ENCODE measurements around the gene DNAJB2.
A peak's percentile ranks its signal among the peaks of the same experiment; 100 is the strongest.
"Not testable (repeated sequence)": the region's sequence is repeated elsewhere in the genome, so short reads cannot be mapped to it uniquely, and the experiment has no call there.

DNAJB2 gene

GRCh38 chr2:219286436-219287115, 7.4 kb downstream of the DNAJB2 start:
- no peak for DNase-seq

- not testable (repeated sequence) for DNase-seq
Measured at GRCh38 chr2:219287116-219287440, 7.9 kb downstream of the DNAJB2 start.

DNA sequence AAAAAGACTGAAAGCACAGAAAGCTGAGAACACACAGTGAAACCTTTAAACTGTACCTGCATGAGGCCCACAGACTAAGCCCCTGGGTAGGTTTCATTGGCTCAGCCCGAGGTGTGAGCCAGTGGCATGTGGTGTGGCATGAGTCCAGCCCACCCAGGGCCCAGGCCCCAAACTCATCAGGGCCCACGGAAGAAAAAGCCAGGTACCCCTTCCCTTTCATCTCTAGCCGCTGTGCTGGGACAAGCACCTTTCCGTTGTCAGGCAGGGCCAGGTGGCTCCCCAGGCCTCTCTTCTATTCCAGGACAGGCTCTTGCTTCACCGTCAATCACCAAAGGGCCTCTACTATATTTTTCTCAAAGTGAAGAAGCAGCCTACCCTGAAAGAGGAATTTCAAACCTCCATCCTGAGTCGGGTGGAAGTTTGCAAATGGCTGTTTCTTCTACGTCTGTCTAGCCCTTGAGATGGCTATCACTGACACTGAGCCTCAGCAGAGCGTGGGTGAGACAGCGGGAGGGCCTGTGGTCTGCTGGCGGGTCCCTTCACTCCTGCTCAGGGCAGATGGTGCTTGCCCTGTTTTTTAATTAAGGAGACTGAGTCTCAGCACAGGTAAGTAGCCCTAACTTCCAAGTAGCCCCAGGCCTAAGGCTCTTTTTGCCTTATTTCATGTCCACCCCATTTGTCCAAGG, 8.6 kb downstream of the DNAJB2 start:
- no peak for DNase-seq

- DNase-seq, result no peak
Measured at GRCh38 chr2:219289195-219289536, 10.0 kb downstream of the DNAJB2 start.

DNA sequence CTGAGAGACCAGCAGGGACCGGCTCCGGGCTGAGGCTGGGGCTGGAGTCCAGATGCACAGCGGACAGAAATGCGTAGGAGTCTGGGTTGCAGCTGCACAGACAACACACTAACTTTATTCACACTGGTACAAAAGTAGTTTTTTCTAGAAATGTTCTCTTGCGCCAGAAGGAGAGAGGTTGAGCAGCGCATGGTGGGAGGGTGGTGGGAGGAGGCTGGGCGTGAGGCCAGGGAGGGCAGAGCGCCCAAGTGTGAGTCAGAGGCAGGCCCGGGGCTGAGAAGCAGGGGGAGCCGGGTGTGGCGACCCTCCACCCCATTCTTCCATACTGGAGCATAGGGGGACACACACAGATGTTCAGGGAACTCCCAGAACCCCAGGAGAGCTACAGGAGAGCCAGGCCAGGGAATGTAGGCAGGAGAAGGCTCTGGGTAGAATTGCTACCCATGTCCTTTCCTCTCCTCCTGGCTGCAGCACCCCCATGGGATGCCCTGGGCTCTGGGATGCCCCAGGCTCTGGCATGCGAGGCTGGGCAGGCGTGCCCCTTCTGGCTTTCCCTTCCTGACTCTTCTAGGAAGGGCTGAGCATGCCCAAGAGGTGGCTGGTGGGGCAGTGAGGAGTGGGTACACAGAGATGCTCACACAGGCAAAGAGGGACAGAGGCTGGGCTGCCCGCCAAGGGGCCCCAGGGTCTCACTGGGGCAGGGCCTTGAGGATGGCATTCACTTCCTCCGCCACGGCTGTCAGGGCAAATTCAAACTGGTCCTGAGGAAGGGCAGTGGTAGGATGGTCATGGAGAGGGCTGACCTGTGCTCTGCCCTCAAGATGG, 10.6 kb downstream of the DNAJB2 start:
- peak; percentile 87 for DNase-seq

- DNase-seq, result no peak
Measured at GRCh38 chr2:219290381-219291171, 11.4 kb downstream of the DNAJB2 start.

DNA sequence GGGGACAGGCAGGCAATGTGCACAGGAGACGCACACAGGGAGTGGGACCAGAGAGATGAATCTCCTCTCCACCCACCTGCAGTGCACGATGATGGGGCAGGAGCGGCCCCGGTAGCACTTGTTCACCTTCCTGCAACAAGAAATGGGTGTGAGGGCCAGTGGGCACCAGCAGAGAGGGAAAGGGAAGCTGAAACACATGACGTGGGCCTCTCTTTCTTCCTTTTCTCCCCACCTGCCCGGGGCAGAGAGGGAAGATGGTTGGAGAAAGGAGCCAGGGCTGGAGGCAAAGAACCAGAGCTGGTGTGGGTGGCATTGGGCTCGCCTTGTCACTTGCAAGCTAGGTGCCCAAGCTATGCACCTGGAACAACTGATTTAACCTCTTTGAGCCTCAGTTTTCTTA, 12.2 kb downstream of the DNAJB2 start:
- DNase-seq, result no peak

DNA sequence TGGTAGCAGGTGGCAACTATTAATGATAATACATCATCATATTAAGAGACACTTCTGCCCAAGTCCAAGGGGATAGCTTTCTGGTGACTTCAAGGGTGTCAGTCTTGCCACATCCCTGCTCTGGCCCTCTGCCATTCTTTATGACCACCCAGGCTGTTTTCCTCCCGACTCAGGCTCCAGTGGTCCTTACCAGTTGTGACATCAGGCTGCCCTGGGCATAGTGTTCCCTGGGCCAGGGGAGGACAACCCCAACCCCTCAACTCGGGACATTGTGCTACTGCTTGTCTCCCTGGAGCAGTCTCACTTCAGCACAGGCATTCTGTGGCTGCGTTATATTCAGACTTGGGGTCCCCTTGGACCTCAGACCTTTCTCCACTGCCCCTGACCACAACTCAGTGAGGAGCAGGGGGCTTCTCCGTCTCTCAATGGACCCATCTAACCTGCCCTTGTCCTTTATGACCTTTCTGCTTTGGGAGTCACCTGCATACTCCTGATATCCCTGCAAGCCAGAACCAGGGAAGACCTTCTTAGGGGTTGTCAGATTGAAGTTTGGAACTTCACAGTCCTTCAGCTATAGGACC, 12.8 kb downstream of the DNAJB2 start:
- DNase-seq, result no peak

GRCh38 chr2:219292616-219293015, 13.4 kb downstream of the DNAJB2 start:
- no peak for DNase-seq

DNA sequence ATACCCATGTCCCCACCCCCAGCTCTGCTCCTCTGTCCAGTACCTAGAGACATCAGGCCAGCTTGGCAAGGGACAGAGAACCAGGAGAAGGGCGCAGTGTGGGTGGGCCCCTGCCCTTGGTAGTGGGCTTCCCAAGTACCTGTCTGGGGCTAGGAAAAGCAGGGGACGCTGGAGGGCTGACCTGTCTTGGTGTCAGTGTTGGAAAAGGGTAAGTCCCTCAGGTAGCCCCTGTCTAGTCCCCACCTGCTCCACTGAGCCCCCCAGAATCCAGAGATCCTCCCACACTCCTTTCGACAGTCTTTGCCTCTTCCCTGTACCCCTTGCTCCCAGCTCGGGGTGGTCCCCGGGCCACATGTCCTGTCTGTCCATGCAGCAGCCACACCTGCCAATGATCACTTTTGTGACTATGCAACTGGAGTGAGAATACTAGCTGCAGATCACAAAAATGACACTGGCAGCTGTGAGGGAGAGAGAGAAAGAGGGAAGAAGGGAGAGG, 14.6 kb downstream of the DNAJB2 start:
- DNase-seq, result no peak

- DNase-seq, result peak; percentile 69
Measured at GRCh38 chr2:219294356-219295351, 15.5 kb downstream of the DNAJB2 start.

DNA sequence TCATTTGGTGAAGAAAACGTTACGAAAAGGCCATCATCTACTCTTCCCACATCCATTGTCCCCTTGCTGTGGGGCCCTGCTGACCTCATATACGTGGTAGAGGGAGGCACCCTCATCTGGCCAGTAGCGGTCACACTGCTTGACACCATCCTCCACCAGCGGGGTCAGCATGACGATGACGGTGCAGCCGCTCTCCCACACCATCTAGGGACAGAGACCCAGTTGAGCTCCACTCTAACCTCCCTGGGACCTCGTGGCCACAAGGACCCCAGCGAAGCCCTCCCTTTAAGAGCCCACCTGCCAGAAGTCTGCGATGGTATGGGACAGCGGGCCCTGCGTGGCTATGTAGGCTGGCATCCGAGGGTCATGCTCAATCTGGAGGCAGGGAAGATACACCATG, 17.0 kb downstream of the DNAJB2 start:
- DNase-seq, result no peak

- no peak for DNase-seq
Measured at GRCh38 chr2:219296631-219297391, 17.6 kb downstream of the DNAJB2 start.

DNA sequence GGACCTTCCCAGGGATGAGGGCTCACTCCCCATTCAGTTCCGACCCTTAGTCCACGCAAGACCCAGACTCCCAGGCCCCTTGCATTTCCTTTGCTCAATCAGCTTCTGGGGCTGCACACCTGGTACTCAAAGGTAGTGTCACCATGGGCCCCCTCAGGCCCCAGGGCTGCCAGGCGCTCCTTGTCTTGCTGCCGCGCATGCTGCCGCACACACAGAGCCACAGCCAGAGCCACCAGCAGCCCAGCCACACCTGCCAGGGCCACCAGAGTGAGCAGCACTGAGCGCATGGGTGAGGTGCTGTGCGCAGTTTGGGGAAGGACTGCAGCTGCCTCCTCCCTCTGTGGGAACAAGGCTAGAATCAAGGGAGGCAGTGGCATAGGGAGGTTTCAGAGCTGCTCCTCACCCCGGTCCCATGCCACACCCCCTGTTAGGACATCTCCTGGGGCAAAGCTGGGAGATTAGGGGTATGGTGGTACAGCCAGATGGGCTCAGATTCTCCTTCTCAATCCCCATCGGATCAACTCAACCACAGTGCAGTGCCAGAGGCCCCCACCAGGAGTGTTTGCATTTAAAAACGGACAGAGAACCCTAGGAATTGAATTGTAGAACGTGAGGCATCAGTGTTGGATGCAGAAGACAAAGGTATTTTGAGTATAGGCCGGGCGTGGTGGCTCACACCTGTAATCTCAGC, 18.7 kb downstream of the DNAJB2 start:
- no peak for DNase-seq

- peak; percentile 74 for DNase-seq
Measured at GRCh38 chr2:219298759-219299371, 19.7 kb downstream of the DNAJB2 start.

GRCh38 chr2:219299372-219299760, 20.2 kb downstream of the DNAJB2 start:
- no peak for DNase-seq

DNA sequence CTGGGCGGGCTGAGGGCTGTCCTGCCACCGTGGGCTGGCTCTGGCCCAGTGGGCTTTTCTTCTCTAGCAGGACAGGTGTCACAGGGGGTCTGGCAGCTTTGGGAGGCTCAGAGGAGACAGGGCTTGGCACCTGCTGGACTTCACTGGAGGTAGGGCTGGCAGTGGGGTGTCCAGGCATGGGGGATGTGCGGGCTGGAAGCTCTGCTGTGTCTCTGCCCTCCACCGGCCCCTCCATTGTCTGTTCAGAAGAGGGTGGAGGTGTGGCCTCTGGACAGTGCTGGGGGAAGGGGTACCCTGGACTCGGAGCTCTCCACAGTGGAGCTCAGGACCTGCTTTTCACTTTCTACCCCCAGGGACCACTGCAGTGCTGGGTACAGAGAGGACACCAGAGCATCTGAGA, 20.9 kb downstream of the DNAJB2 start:
- no peak for DNase-seq

- DNase-seq, result no peak
Measured at GRCh38 chr2:219302412-219302968, 23.3 kb downstream of the DNAJB2 start.

GRCh38 chr2:219304223-219304622, 25.1 kb downstream of the DNAJB2 start:
- DNase-seq, result no peak

All from fibroblast of upper back skin (primary cell).